Liver (tissue), 2 donors: ENCODE data around the gene MUS81.

Source experiments
- CTCF ChIP-seq: fragments of 150-350 bp; IDR thresholded peaks from 2 replicates; pipeline ENCODE4 v1.5.1; 2017; ENCODE audit warnings: improper control_type of control experiment, low read depth, low read length; ENCODE audit not compliant: missing input control
- REST ChIP-seq: IDR thresholded peaks from 2 replicates; pipeline ENCODE4 v1.6.1; 2016; ENCODE audit warnings: antibody characterized with exemption, mild to moderate bottlenecking
- ZBTB33 ChIP-seq: IDR thresholded peaks from 2 replicates; pipeline ENCODE4 v1.6.1; 2016; ENCODE audit warnings: antibody characterized with exemption
- donor health status: healthy.

GRCh38 chr11:65879617-65880016, 19.4 kb downstream of the MUS81 start, which contains the start of gene CTSW:
- no peak for TF ChIP-seq ZBTB33
- no peak for TF ChIP-seq CTCF
- TF ChIP-seq REST = no peak
